Heart left ventricle (tissue), 13 donors: ENCODE results near the gene SPRED3.

ENCODE experiments used
- POLR2A ChIP-seq, 2 donors: fragments of 450-650 bp; IDR thresholded peaks; one replicate each; pipeline ENCODE4 v1.6.1; 2017; ENCODE audit warnings: antibody characterized with exemption in 2 of 2, mild to moderate bottlenecking in 2 of 2, moderate library complexity in 2 of 2
- TF ChIP-seq, protein P1 (sequence below), 12 donors: fragments of 200-600 bp; sonication (generic) in 4 of 12; IDR thresholded peaks; one replicate each; pipeline versions ENCODE4 v1.5.0 to v1.8.0; 2018 to 2022; ENCODE audit warnings: antibody characterized with exemption in 12 of 12, mild to moderate bottlenecking in 5 of 12
- donor health status: ischemic (EF 13 %, LVEDD 7.1; RV severe dilation, severe dysfunction).
- donor health status: DM: no; HTN: yes; CAD: no.
- donor health status: DM: no; HTN: no; CAD: no.
- donor health status: ischemic (EF 25% LVEDD 6.9; RV normal size, moderate dysfunction).
- donor health status: ischemic (EF 25% LVEDD 5.7; RV mildly dilated, moderate dysfunction).
- donor health status: ischemic (EF 35%, LVEDD 5.7; RV mildly dilated, moderate dysfunction).
- donor health status: nonischemic (EF 11% LVEDD 7.7; RV severe dilation, severe dysfunction).
- donor health status: DM: yes; HTN: yes; CAD: no.
- donor health status: PGD.
- donor health status: ischemic (EF 29% LVEDD 5.4; RV normal size, mild dysfunction).
- donor health status: nonischemic (EF 23%, LVEDD 6.1; RV moderate dilation, normal function).

DNA sequence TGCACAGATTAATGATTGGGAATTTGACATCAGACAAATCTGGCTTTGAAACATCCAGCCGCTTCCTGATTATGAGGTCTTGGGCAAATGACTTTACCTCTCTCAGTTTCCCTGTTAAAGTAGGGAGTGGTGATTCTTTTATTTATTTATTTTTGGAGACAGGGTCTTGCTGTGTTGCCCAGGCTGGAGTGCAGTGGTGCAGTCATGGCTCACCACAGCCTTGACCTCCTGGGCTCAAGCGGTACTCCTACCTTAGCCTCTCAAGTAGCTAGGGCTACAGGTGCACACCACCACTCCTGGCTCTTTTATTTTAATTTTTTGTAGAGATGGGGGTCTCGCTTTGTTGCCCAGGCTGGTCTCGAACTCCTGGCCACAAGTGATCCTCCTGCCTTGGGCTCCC lies 11.4 kb upstream of the SPRED3 start:
- TF ChIP-seq POLR2A (IDR thresholded peaks at IDR 0.05) = no peak
- TF ChIP-seq, protein P1, sequence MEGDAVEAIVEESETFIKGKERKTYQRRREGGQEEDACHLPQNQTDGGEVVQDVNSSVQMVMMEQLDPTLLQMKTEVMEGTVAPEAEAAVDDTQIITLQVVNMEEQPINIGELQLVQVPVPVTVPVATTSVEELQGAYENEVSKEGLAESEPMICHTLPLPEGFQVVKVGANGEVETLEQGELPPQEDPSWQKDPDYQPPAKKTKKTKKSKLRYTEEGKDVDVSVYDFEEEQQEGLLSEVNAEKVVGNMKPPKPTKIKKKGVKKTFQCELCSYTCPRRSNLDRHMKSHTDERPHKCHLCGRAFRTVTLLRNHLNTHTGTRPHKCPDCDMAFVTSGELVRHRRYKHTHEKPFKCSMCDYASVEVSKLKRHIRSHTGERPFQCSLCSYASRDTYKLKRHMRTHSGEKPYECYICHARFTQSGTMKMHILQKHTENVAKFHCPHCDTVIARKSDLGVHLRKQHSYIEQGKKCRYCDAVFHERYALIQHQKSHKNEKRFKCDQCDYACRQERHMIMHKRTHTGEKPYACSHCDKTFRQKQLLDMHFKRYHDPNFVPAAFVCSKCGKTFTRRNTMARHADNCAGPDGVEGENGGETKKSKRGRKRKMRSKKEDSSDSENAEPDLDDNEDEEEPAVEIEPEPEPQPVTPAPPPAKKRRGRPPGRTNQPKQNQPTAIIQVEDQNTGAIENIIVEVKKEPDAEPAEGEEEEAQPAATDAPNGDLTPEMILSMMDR (IDR thresholded peaks at IDR 0.05) = no peak
